ENCODE measurements around the gene CYP27A1. TPM values are rescaled to one million over a fixed set of nuclear protein-coding genes. Genes with fewer than 3 reads are reported as not detected.

CYP27A1 gene
- total RNA-seq, 6 donors from 2014 or later = 70.1 to 178 (median 160) TPM

GRCh38 chr2:218754201-218754600, 27.7 kb upstream of the CYP27A1 start:
- H3K36me3 ChIP-seq = peaks cover 9 to 59% (median 42%) of the 10 kb centered on the region in 4 donors
- no peak for ATAC-seq (ENCODE audit: low FRiP score in 2 of 2)
- WGBS, 2 donors = 62 to 79% methylated on average over 3 of the region's 3 CpGs

GRCh38 chr2:218754781-218755180, 27.2 kb upstream of the CYP27A1 start:
- no peaks in the 10 kb centered on the region for H3K27me3 ChIP-seq
- no peak overlapping the region for H3K4me3 ChIP-seq
- no peaks in the 10 kb centered on the region for H3K9me3 ChIP-seq
- H3K36me3 ChIP-seq = peaks cover 9 to 53% (median 36%) of the 10 kb centered on the region in 4 donors
- H3K27ac ChIP-seq = no peak overlapping the region
- TF ChIP-seq CTCF (IDR thresholded peaks at IDR 0.05) (no peak), POLR2A (IDR thresholded peaks at IDR 0.05) (no peak), EP300 (IDR thresholded peaks at IDR 0.05) (no peak), POLR2AphosphoS5 (IDR thresholded peaks at IDR 0.05) (no peak)
- H3K4me1 ChIP-seq = peaks cover 0 to 17% (median 6%) of the 10 kb centered on the region in 4 donors
- 82 to 83% methylated on average over 7 of the region's 7 CpGs for WGBS, 2 donors
- DNase-seq (no peak), ATAC-seq (ENCODE audit: low FRiP score in 2 of 2) (no peak)

More at GRCh38 chr2:218754201-218754600, 27.7 kb upstream of the CYP27A1 start:
- Histone ChIP-seq H3K27me3 (no peaks in the 10 kb centered on the region), H3K4me3 (no peak overlapping the region), H3K4me1 (peaks cover 0 to 17% (median 6%) of the 10 kb centered on the region in 4 donors), H3K9me3 (no peaks in the 10 kb centered on the region), H3K27ac (no peak overlapping the region)
- DNase-seq = peak in 1 of 2 donors; percentile 76
- TF ChIP-seq POLR2AphosphoS5 (IDR thresholded peaks at IDR 0.05) = no peak
- TF ChIP-seq POLR2A (IDR thresholded peaks at IDR 0.05) = no peak
- no peak for TF ChIP-seq CTCF (IDR thresholded peaks at IDR 0.05)
- no peak for TF ChIP-seq EP300 (IDR thresholded peaks at IDR 0.05)

- TF ChIP-seq POLR2AphosphoS5 (IDR thresholded peaks at IDR 0.05) (no peak), POLR2A (IDR thresholded peaks at IDR 0.05) (no peak), EP300 (IDR thresholded peaks at IDR 0.05) (no peak), CTCF (IDR thresholded peaks at IDR 0.05) (no peak)
- Histone ChIP-seq H3K27ac (no peak overlapping the region), H3K4me3 (no peak overlapping the region), H3K36me3 (peaks cover 9 to 49% (median 32%) of the 10 kb centered on the region in 4 donors), H3K27me3 (no peaks in the 10 kb centered on the region), H3K9me3 (no peaks in the 10 kb centered on the region), H3K4me1 (peaks cover 0 to 17% (median 6%) of the 10 kb centered on the region in 4 donors)
- WGBS, 2 donors = 86 to 96% methylated on average over 3 of the region's 3 CpGs
- ATAC-seq (ENCODE audit: low FRiP score in 2 of 2) (no peak), DNase-seq (no peak)
These were observed 26.8 kb upstream of the CYP27A1 start for GRCh38 chr2:218755198-218755566.

- Histone ChIP-seq H3K4me3 (no peak overlapping the region), H3K27me3 (no peaks in the 10 kb centered on the region), H3K9me3 (no peaks in the 10 kb centered on the region), H3K36me3 (peaks cover 9 to 43% (median 27%) of the 10 kb centered on the region in 4 donors), H3K4me1 (peaks cover 0 to 17% (median 6%) of the 10 kb centered on the region in 4 donors), H3K27ac (peak overlapping the region in 1 of 4 donors; percentile 20)
- ATAC-seq (ENCODE audit: low FRiP score in 2 of 2) (no peak), DNase-seq (no peak)
- WGBS, 2 donors = 86 to 87% methylated on average over 9 to 10 of the region's 10 CpGs
- no peak for TF ChIP-seq POLR2AphosphoS5 (IDR thresholded peaks at IDR 0.05)
- TF ChIP-seq CTCF (IDR thresholded peaks at IDR 0.05) = no peak
- TF ChIP-seq EP300 (IDR thresholded peaks at IDR 0.05) = no peak
- TF ChIP-seq POLR2A (IDR thresholded peaks at IDR 0.05) = no peak
These were observed 26.2 kb upstream of the CYP27A1 start for GRCh38 chr2:218755567-218756404.
